ENCODE measurements around the gene FNDC7.
"Not testable (repeated sequence)": the region's sequence is repeated elsewhere in the genome, so short reads cannot be mapped to it uniquely, and the experiment has no call there.

The FNDC7 gene

GRCh38 chr1:108668777-108669176 lies 43.9 kb upstream of the FNDC7 start:
- Mint-ChIP-seq H3K4me1 (no peaks in the 10 kb centered on the region), H3K27me3 (ENCODE audit: low read depth, poor library complexity) (peaks cover 17% of the 10 kb centered on the region), H3K9me3 (peaks cover 16% of the 10 kb centered on the region), H3K4me3 (no peak overlapping the region), H3K36me3 (ENCODE audit: low read depth) (no peaks in the 10 kb centered on the region), H3K27ac (no peak overlapping the region)
- TF ChIP-seq, protein P1, sequence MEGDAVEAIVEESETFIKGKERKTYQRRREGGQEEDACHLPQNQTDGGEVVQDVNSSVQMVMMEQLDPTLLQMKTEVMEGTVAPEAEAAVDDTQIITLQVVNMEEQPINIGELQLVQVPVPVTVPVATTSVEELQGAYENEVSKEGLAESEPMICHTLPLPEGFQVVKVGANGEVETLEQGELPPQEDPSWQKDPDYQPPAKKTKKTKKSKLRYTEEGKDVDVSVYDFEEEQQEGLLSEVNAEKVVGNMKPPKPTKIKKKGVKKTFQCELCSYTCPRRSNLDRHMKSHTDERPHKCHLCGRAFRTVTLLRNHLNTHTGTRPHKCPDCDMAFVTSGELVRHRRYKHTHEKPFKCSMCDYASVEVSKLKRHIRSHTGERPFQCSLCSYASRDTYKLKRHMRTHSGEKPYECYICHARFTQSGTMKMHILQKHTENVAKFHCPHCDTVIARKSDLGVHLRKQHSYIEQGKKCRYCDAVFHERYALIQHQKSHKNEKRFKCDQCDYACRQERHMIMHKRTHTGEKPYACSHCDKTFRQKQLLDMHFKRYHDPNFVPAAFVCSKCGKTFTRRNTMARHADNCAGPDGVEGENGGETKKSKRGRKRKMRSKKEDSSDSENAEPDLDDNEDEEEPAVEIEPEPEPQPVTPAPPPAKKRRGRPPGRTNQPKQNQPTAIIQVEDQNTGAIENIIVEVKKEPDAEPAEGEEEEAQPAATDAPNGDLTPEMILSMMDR (IDR thresholded peaks at IDR 0.05), result no peak
- DNase-seq, result no peak

DNA sequence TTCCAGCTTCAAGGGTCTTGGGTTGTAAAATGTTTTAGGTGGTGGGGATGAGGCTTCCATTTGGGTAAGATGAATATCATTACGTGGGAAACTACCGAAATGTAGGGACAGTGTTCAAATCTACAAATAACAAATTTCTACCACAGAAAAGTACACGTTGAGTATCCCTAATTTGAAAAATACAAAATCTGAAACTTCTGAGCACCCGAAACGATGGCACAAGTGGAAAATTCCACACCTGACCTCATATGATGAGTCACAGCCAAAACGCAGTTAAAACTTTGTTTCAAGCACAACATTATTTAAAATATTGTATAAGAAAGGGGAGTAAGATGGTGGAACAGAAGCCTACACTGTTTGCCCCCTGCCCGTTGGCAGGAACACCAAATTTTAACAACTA lies 43.0 kb upstream of the FNDC7 start:
- H3K4me3 Mint-ChIP-seq, result no peak overlapping the region
- H3K36me3 Mint-ChIP-seq (ENCODE audit: low read depth), result no peaks in the 10 kb centered on the region
- peaks cover 20% of the 10 kb centered on the region for H3K27me3 Mint-ChIP-seq (ENCODE audit: low read depth, poor library complexity)

DNA sequence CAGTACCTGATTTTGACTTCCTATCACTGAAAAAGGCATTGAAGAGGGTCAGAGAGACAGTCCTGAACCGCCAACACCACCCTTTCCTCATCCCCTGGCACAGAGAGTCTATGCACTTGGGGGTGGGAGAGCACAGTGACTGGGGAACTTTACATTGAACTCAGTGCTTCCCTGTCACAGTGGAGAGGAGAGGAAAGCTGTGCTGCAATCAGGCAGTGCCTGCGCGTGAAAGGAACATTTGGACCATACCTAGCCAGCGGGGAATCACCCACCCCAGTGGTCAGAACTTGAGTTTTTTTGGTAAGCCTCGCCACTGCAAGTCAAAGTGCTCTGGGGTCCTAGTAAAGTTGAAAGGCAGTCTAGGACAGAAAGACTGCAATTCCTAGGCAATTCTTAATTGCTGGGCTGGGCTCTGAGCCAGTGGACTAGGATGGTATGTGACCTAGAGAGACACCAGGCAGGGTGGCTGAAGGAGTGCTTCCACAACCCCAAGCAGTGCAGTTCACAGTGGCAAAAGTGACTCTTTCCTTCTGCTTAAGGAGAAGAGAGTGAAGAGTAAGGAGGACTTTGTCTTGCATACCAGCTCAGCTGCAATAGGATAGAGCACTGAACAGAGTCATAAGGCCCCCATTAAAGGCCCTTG lies 42.5 kb upstream of the FNDC7 start:
- Mint-ChIP-seq H3K9me3 (peaks cover 29% of the 10 kb centered on the region), H3K27ac (no peak overlapping the region), H3K4me1 (no peaks in the 10 kb centered on the region), H3K36me3 (ENCODE audit: low read depth) (no peaks in the 10 kb centered on the region), H3K4me3 (no peak overlapping the region), H3K27me3 (ENCODE audit: low read depth, poor library complexity) (peaks cover 17% of the 10 kb centered on the region)
- TF ChIP-seq, protein P1 (IDR thresholded peaks at IDR 0.05), result no peak
- DNase-seq, result no peak

More for the DNA sequence above, 43.0 kb upstream of the FNDC7 start:
- peaks cover 23% of the 10 kb centered on the region for H3K9me3 Mint-ChIP-seq
- TF ChIP-seq, protein P1 (IDR thresholded peaks at IDR 0.05), result no peak
- DNase-seq, result no peak
- H3K4me1 Mint-ChIP-seq, result no peaks in the 10 kb centered on the region
- no peak overlapping the region for H3K27ac Mint-ChIP-seq

DNA sequence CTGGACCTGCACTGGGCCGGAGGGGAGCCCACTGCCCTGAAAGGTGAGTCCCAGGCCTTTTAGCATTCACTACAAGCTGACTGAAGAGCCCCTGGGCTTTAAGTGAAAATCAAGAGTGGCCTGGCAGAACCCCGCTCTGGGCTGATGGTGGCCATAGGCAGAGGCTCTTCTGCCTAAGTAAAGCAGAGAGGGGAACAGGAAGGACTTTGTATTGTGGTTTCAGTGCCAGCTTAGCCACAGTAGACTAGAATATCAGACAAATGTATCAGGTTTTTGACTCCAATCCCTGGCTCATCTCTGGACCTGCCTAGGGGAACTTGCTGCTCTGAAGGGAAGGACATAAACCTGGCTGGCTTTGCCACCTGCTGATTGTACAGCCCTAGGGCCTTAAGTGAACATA lies 41.6 kb upstream of the FNDC7 start:
- TF ChIP-seq, protein P1 (IDR thresholded peaks at IDR 0.05), result no peak
- Mint-ChIP-seq H3K4me1 (no peaks in the 10 kb centered on the region), H3K27me3 (ENCODE audit: low read depth, poor library complexity) (peaks cover 17% of the 10 kb centered on the region), H3K36me3 (ENCODE audit: low read depth) (no peaks in the 10 kb centered on the region), H3K27ac (no peak overlapping the region), H3K4me3 (no peak overlapping the region), H3K9me3 (peaks cover 31% of the 10 kb centered on the region)
- DNase-seq, result no peak

DNA sequence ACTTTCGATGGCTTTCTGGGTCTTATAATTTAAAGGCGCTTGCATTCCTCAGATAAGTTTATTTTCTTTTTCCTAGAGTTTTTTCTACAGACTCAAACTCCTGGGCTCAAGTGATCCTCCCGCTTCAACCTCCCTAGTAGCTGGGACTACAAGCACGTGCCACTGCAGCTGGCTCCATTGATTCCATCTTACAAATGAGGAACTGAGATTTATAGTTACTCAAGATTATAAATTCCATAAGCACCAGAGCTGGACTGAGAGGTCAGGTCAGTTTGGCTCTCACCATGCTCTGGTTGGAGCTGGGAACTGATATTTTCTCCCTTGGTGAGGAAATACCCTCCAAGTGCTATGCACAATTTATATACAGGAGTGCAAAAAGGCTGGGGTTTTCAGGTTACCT lies 34.0 kb upstream of the FNDC7 start:
- Mint-ChIP-seq H3K4me1 (peaks cover 8% of the 10 kb centered on the region), H3K27me3 (ENCODE audit: low read depth, poor library complexity) (peaks cover 4% of the 10 kb centered on the region), H3K27ac (no peak overlapping the region), H3K36me3 (ENCODE audit: low read depth) (no peaks in the 10 kb centered on the region), H3K9me3 (peaks cover 19% of the 10 kb centered on the region), H3K4me3 (no peak overlapping the region)
- TF ChIP-seq, protein P1 (IDR thresholded peaks at IDR 0.05), result no peak
- no peak for DNase-seq

DNA sequence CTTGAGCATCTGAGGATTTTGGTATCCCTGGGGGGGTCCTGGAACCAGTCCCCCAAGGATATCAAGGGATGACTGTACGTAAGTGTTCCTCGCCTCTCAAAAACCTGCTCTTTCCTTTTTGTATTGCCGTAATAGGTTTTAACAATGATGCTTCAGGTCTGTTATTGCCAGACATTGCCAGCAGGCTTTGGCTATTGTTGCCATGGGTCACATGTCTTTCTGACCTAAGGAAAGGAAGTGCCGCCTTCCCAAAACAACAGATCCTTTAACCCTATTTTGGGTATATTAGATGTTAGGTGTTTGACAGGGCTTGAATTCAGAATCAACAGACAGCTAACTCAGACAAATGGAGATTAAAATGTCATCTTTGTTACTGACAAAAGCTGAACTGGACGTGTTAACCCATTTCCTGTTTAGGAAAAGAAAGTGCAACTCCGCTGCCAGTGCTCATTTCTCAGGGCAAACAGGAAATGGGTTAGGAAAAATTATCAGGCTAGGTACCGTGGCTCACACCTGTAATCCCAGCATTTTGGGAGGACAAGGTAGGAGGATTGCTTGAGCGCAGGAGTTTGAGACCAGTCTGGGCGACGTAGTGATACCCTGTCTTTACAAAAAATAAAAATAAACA lies 33.0 kb upstream of the FNDC7 start:
- Mint-ChIP-seq H3K4me1 (peaks cover 8% of the 10 kb centered on the region), H3K4me3 (no peak overlapping the region), H3K36me3 (ENCODE audit: low read depth) (no peaks in the 10 kb centered on the region), H3K27me3 (ENCODE audit: low read depth, poor library complexity) (peaks cover 3% of the 10 kb centered on the region), H3K27ac (no peak overlapping the region), H3K9me3 (peaks cover 11% of the 10 kb centered on the region)
- TF ChIP-seq, protein P1 (IDR thresholded peaks at IDR 0.05), result no peak
- DNase-seq, result no peak

DNA sequence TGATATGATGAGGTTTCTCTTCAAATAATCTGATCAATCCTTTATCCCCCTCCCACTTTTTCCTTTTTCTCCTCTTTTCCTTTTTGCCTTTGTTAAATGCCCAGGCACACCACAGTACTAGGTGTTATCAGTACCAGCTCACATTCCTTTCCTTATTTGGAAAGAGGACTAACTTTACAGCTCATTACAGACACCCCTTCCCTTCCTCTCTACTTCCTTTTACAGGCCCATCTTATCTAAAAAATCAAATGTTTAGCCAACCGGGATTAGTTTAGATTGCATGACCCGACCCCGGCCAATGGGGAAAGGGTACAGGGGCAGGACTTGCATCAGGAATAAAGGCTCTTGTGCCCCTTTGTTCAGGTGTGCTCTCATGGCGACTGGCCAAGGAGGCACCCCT lies 31.0 kb upstream of the FNDC7 start:
- H3K9me3 Mint-ChIP-seq; H3K27ac Mint-ChIP-seq; DNase-seq; H3K4me1 Mint-ChIP-seq; H3K4me3 Mint-ChIP-seq; H3K36me3 Mint-ChIP-seq (ENCODE audit: low read depth); H3K27me3 Mint-ChIP-seq (ENCODE audit: low read depth, poor library complexity): not testable (repeated sequence)
